Transverse colon (tissue), 4 donors: ENCODE data around the gene MYMK.

ENCODE experiments used
- POLR2A ChIP-seq: fragments of 450-650 bp; IDR thresholded peaks from one replicate; pipeline ENCODE4 v1.6.1; 2016; ENCODE audit warnings: antibody characterized with exemption, mild to moderate bottlenecking, moderate library complexity
- POLR2AphosphoS5 ChIP-seq, 3 donors: sonication (generic); formaldehyde crosslinking; IDR thresholded peaks; one replicate each; pipeline ENCODE4 v1.6.1; 2016; ENCODE audit warnings: antibody characterized with exemption in 3 of 3
- TF ChIP-seq, protein P1 (sequence below), 5 experiments: fragments of 200-600 bp in 3 of 5; fragments of 450-650 bp in 2 of 5; sonication (generic) in 3 of 5; IDR thresholded peaks; 1 replicate in 2 of 5; 2 replicates in 3 of 5; pipeline ENCODE4 v1.5.1; 2016 to 2017; ENCODE audit warnings: antibody characterized with exemption in 5 of 5, inconsistent platforms in 3 of 5, mild to moderate bottlenecking in 2 of 5, moderate library complexity in 1 of 5

GRCh38 chr9:133510926-133511505 is 13.7 kb downstream of the MYMK start:
- TF ChIP-seq POLR2AphosphoS5 (IDR thresholded peaks at IDR 0.05) = no peak
- TF ChIP-seq, protein P1, sequence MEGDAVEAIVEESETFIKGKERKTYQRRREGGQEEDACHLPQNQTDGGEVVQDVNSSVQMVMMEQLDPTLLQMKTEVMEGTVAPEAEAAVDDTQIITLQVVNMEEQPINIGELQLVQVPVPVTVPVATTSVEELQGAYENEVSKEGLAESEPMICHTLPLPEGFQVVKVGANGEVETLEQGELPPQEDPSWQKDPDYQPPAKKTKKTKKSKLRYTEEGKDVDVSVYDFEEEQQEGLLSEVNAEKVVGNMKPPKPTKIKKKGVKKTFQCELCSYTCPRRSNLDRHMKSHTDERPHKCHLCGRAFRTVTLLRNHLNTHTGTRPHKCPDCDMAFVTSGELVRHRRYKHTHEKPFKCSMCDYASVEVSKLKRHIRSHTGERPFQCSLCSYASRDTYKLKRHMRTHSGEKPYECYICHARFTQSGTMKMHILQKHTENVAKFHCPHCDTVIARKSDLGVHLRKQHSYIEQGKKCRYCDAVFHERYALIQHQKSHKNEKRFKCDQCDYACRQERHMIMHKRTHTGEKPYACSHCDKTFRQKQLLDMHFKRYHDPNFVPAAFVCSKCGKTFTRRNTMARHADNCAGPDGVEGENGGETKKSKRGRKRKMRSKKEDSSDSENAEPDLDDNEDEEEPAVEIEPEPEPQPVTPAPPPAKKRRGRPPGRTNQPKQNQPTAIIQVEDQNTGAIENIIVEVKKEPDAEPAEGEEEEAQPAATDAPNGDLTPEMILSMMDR (IDR thresholded peaks at IDR 0.05) = no peak
- TF ChIP-seq POLR2A = no peak
